ENCODE measurements around the gene TET2. TPM values are rescaled to one million over a fixed set of nuclear protein-coding genes. Genes with fewer than 3 reads are reported as not detected.

Gene TET2
- total RNA-seq, 2 donors from 2014 or later, result 20.0 to 30.1 TPM

DNA sequence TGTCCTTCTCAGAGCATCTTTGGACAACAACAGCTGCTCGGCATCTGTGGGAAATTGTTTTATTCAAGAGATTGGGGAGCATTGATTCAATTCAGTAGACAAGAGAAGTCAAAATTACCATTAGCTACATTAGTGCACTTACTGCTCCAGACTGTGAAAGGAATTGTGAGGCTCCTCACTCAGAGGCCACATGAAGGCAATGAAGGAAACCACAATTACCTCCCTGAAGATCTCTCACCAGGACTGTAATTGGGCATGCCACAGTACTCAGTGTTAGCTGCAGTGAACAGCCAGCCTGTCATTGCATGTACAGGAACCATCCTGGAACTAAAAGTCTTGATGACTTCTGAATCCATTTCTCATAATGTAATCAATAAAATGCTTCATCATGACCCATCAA, 182.4 kb downstream of the TET2 start:
- Histone ChIP-seq H3K27ac (no peak overlapping the region), H3K27me3 (no peaks in the 10 kb centered on the region), H3K4me3 (no peak overlapping the region), H3K36me3 (no peaks in the 10 kb centered on the region), H3K9me3 (no peaks in the 10 kb centered on the region), H3K9ac (ENCODE audit: low read depth in 2 of 2, low read length in 2 of 2) (no peak overlapping the region), H3K4me1 (no peaks in the 10 kb centered on the region)
- intact Hi-C loops (cut with DNase I), result no loop called here
- DNase-seq, result no peak
- TF ChIP-seq, protein P1, sequence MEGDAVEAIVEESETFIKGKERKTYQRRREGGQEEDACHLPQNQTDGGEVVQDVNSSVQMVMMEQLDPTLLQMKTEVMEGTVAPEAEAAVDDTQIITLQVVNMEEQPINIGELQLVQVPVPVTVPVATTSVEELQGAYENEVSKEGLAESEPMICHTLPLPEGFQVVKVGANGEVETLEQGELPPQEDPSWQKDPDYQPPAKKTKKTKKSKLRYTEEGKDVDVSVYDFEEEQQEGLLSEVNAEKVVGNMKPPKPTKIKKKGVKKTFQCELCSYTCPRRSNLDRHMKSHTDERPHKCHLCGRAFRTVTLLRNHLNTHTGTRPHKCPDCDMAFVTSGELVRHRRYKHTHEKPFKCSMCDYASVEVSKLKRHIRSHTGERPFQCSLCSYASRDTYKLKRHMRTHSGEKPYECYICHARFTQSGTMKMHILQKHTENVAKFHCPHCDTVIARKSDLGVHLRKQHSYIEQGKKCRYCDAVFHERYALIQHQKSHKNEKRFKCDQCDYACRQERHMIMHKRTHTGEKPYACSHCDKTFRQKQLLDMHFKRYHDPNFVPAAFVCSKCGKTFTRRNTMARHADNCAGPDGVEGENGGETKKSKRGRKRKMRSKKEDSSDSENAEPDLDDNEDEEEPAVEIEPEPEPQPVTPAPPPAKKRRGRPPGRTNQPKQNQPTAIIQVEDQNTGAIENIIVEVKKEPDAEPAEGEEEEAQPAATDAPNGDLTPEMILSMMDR (IDR thresholded peaks at IDR 0.05), result no peak

Measured in colonic mucosa (tissue), 4 donors.